Endothelial cell of umbilical vein (primary cell): ENCODE data around the gene ADCY7. TPM values are rescaled to one million over a fixed set of nuclear protein-coding genes. Genes with fewer than 3 reads are reported as not detected.

Source experiments
- BruUV-seq: library from RNA; stranded (reverse); fragments of 400-500 nt; replicated peaks from 2 replicates; lab custom pipeline; 2021; lab: Mats Ljungman, UMichigan
- CTCF ChIA-PET: fragments of 300-600, 350-600 bp; sonication (Branson Sonifier 250); formaldehyde crosslinking; loops from one replicate; lab custom pipeline; 2021; ENCODE audit warnings: antibody characterized with exemption, inconsistent platforms; lab: Charles Lee
- POLR2A ChIA-PET: fragments of 300-600, 350-600 bp; sonication (Branson Sonifier 250); formaldehyde crosslinking; loops from one replicate; lab custom pipeline; 2021; ENCODE audit warnings: antibody characterized with exemption, inconsistent platforms; lab: Charles Lee
- DNase-seq: peaks from one replicate; pipeline ENCODE4 v3.0.0-alpha.2; 2011; ENCODE audit warnings: low read depth, low spot score
- FAIRE-seq: peaks from 2 replicates; lab custom pipeline; 2011; peaks lifted over from hg19 to GRCh38; lab: Jason Lieb, UNC
- H2AFZ ChIP-seq: 2 replicates; pipeline ENCODE4 v1.6.0; 2012; ENCODE audit warnings: low read depth, low read length, control low read depth, inconsistent platforms
- H3K27ac ChIP-seq: 2 replicates; pipeline ENCODE4 v1.5.1; 2011; ENCODE audit warnings: low read depth, mild to moderate bottlenecking, control low read depth, low read length, moderate library complexity; ENCODE audit not compliant: insufficient read depth
- H3K27me3 ChIP-seq, 2 experiments: 2 replicates each; pipeline versions ENCODE4 v1.6.0 to v1.6.1; 2011; ENCODE audit warnings: low read length in 2 of 2, mixed read lengths in 1 of 2; ENCODE audit not compliant: control insufficient read depth in 2 of 2, insufficient read depth in 2 of 2
- H3K36me3 ChIP-seq, 2 experiments: 2 replicates in 1 of 2; 3 replicates in 1 of 2; pipeline ENCODE4 v1.5.1; 2011; ENCODE audit warnings: low read length in 2 of 2, mild to moderate bottlenecking in 1 of 2, moderate library complexity in 1 of 2; ENCODE audit not compliant: control insufficient read depth in 2 of 2, insufficient read depth in 2 of 2; ENCODE audit errors: extremely low read depth in 1 of 2
- H3K4me1 ChIP-seq: 3 replicates; pipeline ENCODE4 v1.5.1; 2011; ENCODE audit warnings: mild to moderate bottlenecking, low read length; ENCODE audit not compliant: control insufficient read depth, insufficient read depth; ENCODE audit errors: extremely low read depth
- H3K4me2 ChIP-seq: 2 replicates; pipeline ENCODE4 v1.6.1; 2011; ENCODE audit warnings: low read length, control low read depth, mixed read lengths; ENCODE audit not compliant: insufficient read depth
- H3K4me3 ChIP-seq, 3 experiments: fragments of 200-600 bp in 1 of 3; sonication (generic), shearing (Covaris generic) in 1 of 3; replicated peaks in 1 of 3; 2 replicates each; pipeline ENCODE4 v1.5.1; 2011 to 2016; ENCODE audit warnings: control low read depth in 3 of 3, low read length in 3 of 3, mild to moderate bottlenecking in 2 of 3, inconsistent platforms in 1 of 3, low read depth in 1 of 3, moderate library complexity in 1 of 3; ENCODE audit not compliant: insufficient read depth in 1 of 3
- H3K79me2 ChIP-seq: 2 replicates; pipeline ENCODE4 v1.6.0; 2012; ENCODE audit warnings: low read length, inconsistent platforms; ENCODE audit not compliant: control insufficient read depth, insufficient read depth
- H3K9ac ChIP-seq: replicated peaks from 2 replicates; pipeline ENCODE3; 2011; ENCODE audit warnings: low read length, control low read depth; ENCODE audit not compliant: insufficient read depth; ENCODE audit errors: extremely low read depth
- H3K9me1 ChIP-seq: replicated peaks from 3 replicates; pipeline ENCODE4 v1.6.0; 2011; ENCODE audit warnings: mild to moderate bottlenecking, low read length; ENCODE audit not compliant: control insufficient read depth, insufficient read depth; ENCODE audit errors: extremely low read depth
- H3K9me3 ChIP-seq: replicated peaks from 2 replicates; pipeline ENCODE4 v1.5.1; 2012; ENCODE audit warnings: low read length, inconsistent platforms; ENCODE audit not compliant: control insufficient read depth, insufficient read depth
- H4K20me1 ChIP-seq: replicated peaks from 2 replicates; pipeline ENCODE3; 2011; ENCODE audit warnings: mild to moderate bottlenecking, low read length; ENCODE audit not compliant: control insufficient read depth, insufficient read depth; ENCODE audit errors: extremely low read depth
- EZH2 ChIP-seq: IDR thresholded peaks from 2 replicates; pipeline ENCODE4 v1.6.1; 2012; ENCODE audit warnings: borderline replicate concordance, low read depth, mild to moderate bottlenecking, moderate library complexity, low read length, inconsistent platforms; ENCODE audit not compliant: severe bottlenecking
- FOS ChIP-seq: IDR thresholded peaks from 2 replicates; pipeline ENCODE4 v1.6.1; 2011; ENCODE audit warnings: mild to moderate bottlenecking, low read length, moderate library complexity, borderline replicate concordance; ENCODE audit not compliant: insufficient read depth
- GATA2 ChIP-seq: IDR thresholded peaks from 2 replicates; pipeline ENCODE4 v1.7.0; 2011; ENCODE audit warnings: low read depth, mild to moderate bottlenecking, moderate library complexity, mixed read lengths, low read length; ENCODE audit not compliant: insufficient read length, insufficient read depth
- JUN ChIP-seq: IDR thresholded peaks from 2 replicates; pipeline ENCODE4 v1.6.1; 2011; ENCODE audit warnings: borderline replicate concordance, low read depth; ENCODE audit not compliant: insufficient read length, insufficient read depth
- MAX ChIP-seq: IDR thresholded peaks from 2 replicates; pipeline ENCODE4 v1.6.1; 2011; ENCODE audit not compliant: insufficient read depth, insufficient read length
- MYC ChIP-seq: IDR thresholded peaks from one replicate; pipeline ENCODE4 v1.6.1; 2011; ENCODE audit warnings: mild to moderate bottlenecking, low read depth, low read length
- POLR2A ChIP-seq: IDR thresholded peaks from 2 replicates; pipeline ENCODE4 v1.6.1; 2012; ENCODE audit warnings: low read depth, mild to moderate bottlenecking, control low read depth, low read length
- POLR2AphosphoS5 ChIP-seq: IDR thresholded peaks from 2 replicates; pipeline ENCODE4 v1.6.1; 2012; ENCODE audit warnings: low read depth, mild to moderate bottlenecking, control low read depth, low read length, moderate library complexity; ENCODE audit not compliant: insufficient read depth
- dilution Hi-C: fragments of 300-500 bp; cut with MboI; formaldehyde crosslinking; loops from one replicate; pipeline ENCODE4 v1.15.0; 2019; ENCODE audit warnings: low sequenced_read_pairs; ENCODE audit not compliant: extremely low pct_ligation_motif_present
- intact Hi-C: fragments of 100-400 bp; cut with micrococcal nuclease; formaldehyde crosslinking; loops from one replicate; pipeline ENCODE4 v1.10.0; 2022
- polyA plus RNA-seq, 4 experiments: library from polyadenylated mRNA; depleted of rRNA in 3 of 4; stranded (reverse) in 3 of 4; unstranded in 1 of 4; fragments of >200 nt; gene quantifications; 2 replicates each; pipeline versions ENCODE4 v1.2.1 to v1.2.3, GENCODE V29; 2011 to 2012; ENCODE audit warnings: missing spikeins in 1 of 4
- total RNA-seq: library from RNA; stranded (reverse); gene quantifications from 2 replicates; pipeline ENCODE4 v1.2.3, GENCODE V29; 2021
- TF ChIP-seq, protein P1 (sequence below), 2 donors: IDR thresholded peaks; 1 replicate in 1 of 2; 2 replicates in 1 of 2; pipeline ENCODE4 v1.5.1; 2011; ENCODE audit warnings: low read length in 2 of 2, mild to moderate bottlenecking in 2 of 2, moderate library complexity in 2 of 2, control low read depth in 1 of 2, inconsistent platforms in 1 of 2, low read depth in 1 of 2; ENCODE audit not compliant: insufficient read depth in 1 of 2; ENCODE audit errors: extremely low read depth in 1 of 2

The ADCY7 gene
- total and polyA plus RNA-seq, 2 donors (not counting 3 experiments of a cell fraction or from before 2014, with no cell fraction given), result 3.5 to 9.3 TPM

GRCh38 chr16:50270510-50271147, 4.3 kb downstream of the ADCY7 start:
- H4K20me1 ChIP-seq, result no peaks in the 10 kb centered on the region
- no peaks in the 10 kb centered on the region for H3K9me3 ChIP-seq
- no TSS peak for BruUV-seq
- no peaks in the 10 kb centered on the region for H3K36me3 ChIP-seq
- no peak overlapping the region for H2AFZ ChIP-seq
- H3K9ac ChIP-seq, result no peak overlapping the region
- H3K4me1 ChIP-seq, result peaks cover 14% of the 10 kb centered on the region
- TF ChIP-seq, protein P1, sequence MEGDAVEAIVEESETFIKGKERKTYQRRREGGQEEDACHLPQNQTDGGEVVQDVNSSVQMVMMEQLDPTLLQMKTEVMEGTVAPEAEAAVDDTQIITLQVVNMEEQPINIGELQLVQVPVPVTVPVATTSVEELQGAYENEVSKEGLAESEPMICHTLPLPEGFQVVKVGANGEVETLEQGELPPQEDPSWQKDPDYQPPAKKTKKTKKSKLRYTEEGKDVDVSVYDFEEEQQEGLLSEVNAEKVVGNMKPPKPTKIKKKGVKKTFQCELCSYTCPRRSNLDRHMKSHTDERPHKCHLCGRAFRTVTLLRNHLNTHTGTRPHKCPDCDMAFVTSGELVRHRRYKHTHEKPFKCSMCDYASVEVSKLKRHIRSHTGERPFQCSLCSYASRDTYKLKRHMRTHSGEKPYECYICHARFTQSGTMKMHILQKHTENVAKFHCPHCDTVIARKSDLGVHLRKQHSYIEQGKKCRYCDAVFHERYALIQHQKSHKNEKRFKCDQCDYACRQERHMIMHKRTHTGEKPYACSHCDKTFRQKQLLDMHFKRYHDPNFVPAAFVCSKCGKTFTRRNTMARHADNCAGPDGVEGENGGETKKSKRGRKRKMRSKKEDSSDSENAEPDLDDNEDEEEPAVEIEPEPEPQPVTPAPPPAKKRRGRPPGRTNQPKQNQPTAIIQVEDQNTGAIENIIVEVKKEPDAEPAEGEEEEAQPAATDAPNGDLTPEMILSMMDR (IDR thresholded peaks at IDR 0.05; ENCODE audit: extremely low read depth in 1 of 2, insufficient read depth in 1 of 2, low read depth in 1 of 2, low read length in 2 of 2), result no peak
- no peak for TF ChIP-seq POLR2AphosphoS5
- no peak for TF ChIP-seq FOS
- no peak for TF ChIP-seq EZH2
- TF ChIP-seq MYC, result no peak
- no peak for TF ChIP-seq POLR2A
- TF ChIP-seq JUN, result no peak
- no peak for TF ChIP-seq MAX
- TF ChIP-seq GATA2, result no peak
- H3K4me2 ChIP-seq, result no peak overlapping the region
- DNase-seq (no peak), FAIRE-seq (no peak)
- intact Hi-C loops (no loop called here), dilution Hi-C loops (no loop called here)
- H3K9me1 ChIP-seq, result no peaks in the 10 kb centered on the region
- H3K4me3 ChIP-seq, result no peak overlapping the region
- POLR2A ChIA-PET, result no interaction called here
- no peak overlapping the region for H3K27ac ChIP-seq
- CTCF ChIA-PET, result interaction anchor here (0.9 to 1.0 kb wide), 2 partner anchors 8 to 18 kb away, joined by 3 to 4 read pairs; no protein-coding TSS in a partner anchor
- H3K79me2 ChIP-seq, result no peaks in the 10 kb centered on the region
- H3K27me3 ChIP-seq, result no peaks in the 10 kb centered on the region
